Transverse colon (tissue), 4 donors: ENCODE data around the gene GDF2. TPM values are rescaled to one million over a fixed set of nuclear protein-coding genes. Genes with fewer than 3 reads are reported as not detected.

Experiments
- DNase-seq: peaks from one replicate; pipeline ENCODE4 v3.0.0-alpha.2; 2019
- H3K27ac ChIP-seq, 4 donors: fragments of 200-600 bp; sonication (generic); 2 replicates each; pipeline ENCODE4 v1.5.1; 2016 to 2018; ENCODE audit warnings: inconsistent platforms in 4 of 4
- H3K27me3 ChIP-seq: fragments of 200-600 bp; sonication (generic); 2 replicates; pipeline ENCODE4 v1.5.1; 2017; ENCODE audit warnings: inconsistent platforms
- H3K36me3 ChIP-seq, 4 donors: fragments of 200-600 bp; sonication (generic); 2 replicates each; pipeline ENCODE4 v1.5.1; 2017 to 2019; ENCODE audit warnings: inconsistent platforms in 4 of 4
- H3K4me1 ChIP-seq, 4 donors: fragments of 200-600 bp; sonication (generic); 2 replicates each; pipeline ENCODE4 v1.5.1; 2017 to 2020; ENCODE audit warnings: inconsistent platforms in 4 of 4
- H3K4me3 ChIP-seq, 4 donors: fragments of 200-600 bp; sonication (generic); 1 replicate in 1 of 4; 2 replicates in 3 of 4; pipeline versions ENCODE4 v1.5.1 to v1.6.1; 2017 to 2019; ENCODE audit warnings: inconsistent platforms in 4 of 4
- H3K9me3 ChIP-seq, 2 donors: fragments of 200-600 bp; sonication (generic); 2 replicates each; pipeline ENCODE4 v1.5.1; 2017 to 2019; ENCODE audit warnings: inconsistent platforms in 2 of 2
- CTCF ChIP-seq, 5 experiments: fragments of 200-600 bp in 3 of 5; fragments of 450-650 bp in 2 of 5; sonication (generic) in 3 of 5; IDR thresholded peaks; 1 replicate in 2 of 5; 2 replicates in 3 of 5; pipeline ENCODE4 v1.5.1; 2016 to 2017; ENCODE audit warnings: antibody characterized with exemption in 5 of 5, inconsistent platforms in 3 of 5, mild to moderate bottlenecking in 2 of 5, moderate library complexity in 1 of 5
- EP300 ChIP-seq: sonication (generic); formaldehyde crosslinking; IDR thresholded peaks from one replicate; pipeline ENCODE4 v1.6.1; 2017; ENCODE audit warnings: antibody characterized with exemption, low read depth
- POLR2A ChIP-seq: fragments of 450-650 bp; IDR thresholded peaks from one replicate; pipeline ENCODE4 v1.6.1; 2016; ENCODE audit warnings: antibody characterized with exemption, mild to moderate bottlenecking, moderate library complexity
- POLR2AphosphoS5 ChIP-seq, 3 donors: sonication (generic); formaldehyde crosslinking; IDR thresholded peaks; one replicate each; pipeline ENCODE4 v1.6.1; 2016; ENCODE audit warnings: antibody characterized with exemption in 3 of 3
- WGBS, 2 donors: methylation state at CpG; one replicate each; pipeline ENCODE4 v1.1.5; 2018; ENCODE audit warnings: low coverage in 1 of 2; 5-methylcytosine and 5-hydroxymethylcytosine counted together
- in situ Hi-C, 4 donors: fragments of 200-750 bp; cut with MboI; loops; one replicate each; pipeline versions ENCODE4 v1.15.0 to v1.15.1; 2017; ENCODE audit warnings: low sequenced_read_pairs in 3 of 4, low pct_ligation_motif_present in 1 of 4, low pct_unique_long_range_greater_than_20kb in 1 of 4
- intact Hi-C: fragments of 100-400 bp; cut with DNase I; formaldehyde crosslinking; loops from one replicate; pipeline ENCODE4 v1.15.1; 2023; ENCODE audit warnings: low total_unique reads
- total RNA-seq, 4 donors: library from RNA; depleted of rRNA; stranded (reverse); fragments of >200 nt; gene quantifications; one replicate each; pipeline ENCODE4 v1.1.0, GENCODE V29; 2016

Gene GDF2
- total RNA-seq, 4 donors from 2014 or later = not detected

GRCh38 chr10:47331954-47332353, 9.7 kb downstream of the GDF2 start:
- no peak for DNase-seq
- WGBS, 2 donors = 77% methylated on average over 6 of the region's 7 CpGs; no CpG with 5 or more reads in 1 of the 2 donors
- Histone ChIP-seq H3K27me3 (no peaks in the 10 kb centered on the region), H3K4me1 (peaks cover 5 to 11% (median 8%) of the 10 kb centered on the region in 4 donors), H3K27ac (no peak overlapping the region), H3K4me3 (no peak overlapping the region), H3K36me3 (no peaks in the 10 kb centered on the region), H3K9me3 (no peaks in the 10 kb centered on the region)
- in situ Hi-C loops (no loop called here), intact Hi-C loops (no loop called here)
- TF ChIP-seq POLR2AphosphoS5 (IDR thresholded peaks at IDR 0.05) (no peak), CTCF (IDR thresholded peaks at IDR 0.05) (no peak), POLR2A (no peak)

- intact Hi-C loops = no loop called here
- TF ChIP-seq POLR2AphosphoS5 (IDR thresholded peaks at IDR 0.05) = no peak
- TF ChIP-seq EP300 = no peak
- no peak for TF ChIP-seq CTCF (IDR thresholded peaks at IDR 0.05)
- TF ChIP-seq POLR2A = no peak
- no peak overlapping the region for H3K4me3 ChIP-seq
- no peaks in the 10 kb centered on the region for H3K36me3 ChIP-seq
- in situ Hi-C loops = no loop called here
- H3K4me1 ChIP-seq = peaks cover 5 to 11% (median 8%) of the 10 kb centered on the region in 4 donors
- H3K27me3 ChIP-seq = no peaks in the 10 kb centered on the region
- DNase-seq = no peak
- no peak overlapping the region for H3K27ac ChIP-seq
- no peaks in the 10 kb centered on the region for H3K9me3 ChIP-seq
- WGBS, 2 donors = 60 to 62% methylated on average over 1 to 3 of the region's 3 CpGs
Observed at GRCh38 chr10:47332371-47332770, 10.1 kb downstream of the GDF2 start.

- H3K4me1 ChIP-seq = peaks cover 5 to 11% (median 8%) of the 10 kb centered on the region in 4 donors
- DNase-seq = no peak
- no peaks in the 10 kb centered on the region for H3K27me3 ChIP-seq
- in situ Hi-C loops = no loop called here
- H3K27ac ChIP-seq = no peak overlapping the region
- no peak for TF ChIP-seq CTCF (IDR thresholded peaks at IDR 0.05)
- no peak for TF ChIP-seq POLR2AphosphoS5 (IDR thresholded peaks at IDR 0.05)
- TF ChIP-seq EP300 = no peak
- no peak for TF ChIP-seq POLR2A
- intact Hi-C loops = no loop called here
- H3K9me3 ChIP-seq = no peaks in the 10 kb centered on the region
- H3K36me3 ChIP-seq = no peaks in the 10 kb centered on the region
- H3K4me3 ChIP-seq = no peak overlapping the region
- 84 to 91% methylated on average over 3 of the region's 3 CpGs for WGBS, 2 donors
Observed at GRCh38 chr10:47332946-47333345, 10.7 kb downstream of the GDF2 start.

- TF ChIP-seq CTCF (IDR thresholded peaks at IDR 0.05) (no peak), EP300 (no peak), POLR2A (no peak), POLR2AphosphoS5 (IDR thresholded peaks at IDR 0.05) (no peak)
- Histone ChIP-seq H3K4me1 (peaks cover 5 to 11% (median 8%) of the 10 kb centered on the region in 4 donors), H3K9me3 (no peaks in the 10 kb centered on the region), H3K27me3 (no peaks in the 10 kb centered on the region), H3K27ac (no peak overlapping the region), H3K4me3 (no peak overlapping the region), H3K36me3 (no peaks in the 10 kb centered on the region)
- DNase-seq = no peak
- WGBS, 2 donors = 89 to 92% methylated on average over 2 to 6 of the region's 6 CpGs
- intact Hi-C loops = no loop called here
- in situ Hi-C loops = no loop called here
Observed at GRCh38 chr10:47333532-47333931, 11.3 kb downstream of the GDF2 start.
